WTC11 (cell line): ENCODE measurements around the gene TNFRSF1B. TPM values are rescaled to one million over a fixed set of nuclear protein-coding genes. Genes with fewer than 3 reads are reported as not detected.

ENCODE experiments used
- ATAC-seq: fragments of 200-7000 bp; cut with Tn5 transposase; 2 replicates; pipeline ENCODE4 v1.10.0; 2021; ENCODE audit warnings: mild to moderate bottlenecking, moderate library complexity
- Bru-seq: library from RNA; stranded (reverse); fragments of 400-500 nt; gene quantifications from one replicate; lab custom pipeline; 2021; lab: Mats Ljungman, UMichigan
- CTCF ChIA-PET: fragments of 300-600 bp; sonication (Branson Sonifier 250); formaldehyde crosslinking; loops from one replicate; lab custom pipeline; 2021; ENCODE audit warnings: antibody characterized with exemption; lab: Charles Lee
- POLR2A ChIA-PET: fragments of 350-600 bp; sonication (Branson Sonifier 250); formaldehyde crosslinking; loops from one replicate; lab custom pipeline; 2021; ENCODE audit warnings: antibody characterized with exemption; lab: Charles Lee
- DNase-seq: peaks from one replicate; pipeline ENCODE4 v3.0.0; 2021; ENCODE audit warnings: low spot score
- H3K27ac Mint-ChIP-seq: 2 replicates; pipeline ENCODE4 v1.8.0; 2021; ENCODE audit warnings: mixed read lengths
- H3K27me3 Mint-ChIP-seq: 2 replicates; pipeline ENCODE4 v1.8.0; 2021; ENCODE audit warnings: low read depth, mild to moderate bottlenecking, moderate library complexity, mixed read lengths
- H3K36me3 Mint-ChIP-seq: 2 replicates; pipeline ENCODE4 v1.8.0; 2021; ENCODE audit warnings: mixed read lengths
- H3K4me1 Mint-ChIP-seq: 2 replicates; pipeline ENCODE4 v1.8.0; 2022; ENCODE audit warnings: mixed read lengths
- H3K4me3 Mint-ChIP-seq: 2 replicates; pipeline ENCODE4 v1.8.0; 2021; ENCODE audit warnings: mild to moderate bottlenecking, moderate library complexity, mixed read lengths
- H3K9me3 Mint-ChIP-seq: 2 replicates; pipeline ENCODE4 v1.8.0; 2021; ENCODE audit warnings: mixed read lengths
- ATF1 ChIP-seq: sonication (generic); formaldehyde crosslinking; IDR thresholded peaks from 2 replicates; pipeline ENCODE4 v1.8.1; 2023; ENCODE audit warnings: mild to moderate bottlenecking, moderate library complexity, missing genetic modification reagents
- ESRRA ChIP-seq: sonication (generic); formaldehyde crosslinking; IDR thresholded peaks from 2 replicates; pipeline ENCODE4 v1.8.1; 2022; ENCODE audit warnings: mild to moderate bottlenecking, missing genetic modification reagents, borderline replicate concordance
- FOXJ3 ChIP-seq: sonication (generic); formaldehyde crosslinking; IDR thresholded peaks from 2 replicates; pipeline ENCODE4 v1.9.0; 2021; ENCODE audit warnings: missing genetic modification reagents, mild to moderate bottlenecking, borderline replicate concordance
- GABPB1 ChIP-seq: sonication (generic); formaldehyde crosslinking; IDR thresholded peaks from 2 replicates; pipeline ENCODE4 v1.8.1; 2023; ENCODE audit warnings: mild to moderate bottlenecking, missing genetic modification reagents
- GRHL2 ChIP-seq: fragments of 250-450 bp; sonication (Bioruptor Pico); IDR thresholded peaks from 2 replicates; pipeline ENCODE4 v1.8.0; 2022; ENCODE audit warnings: mild to moderate bottlenecking, moderate library complexity; ENCODE audit not compliant: insufficient replicate concordance, severe bottlenecking
- MYBL2 ChIP-seq: sonication (generic); formaldehyde crosslinking; IDR thresholded peaks from 2 replicates; pipeline ENCODE4 v1.8.1; 2023; ENCODE audit warnings: mild to moderate bottlenecking, moderate library complexity, missing genetic modification reagents
- NFATC4 ChIP-seq: fragments of 250-450 bp; sonication (Bioruptor Pico); IDR thresholded peaks from 2 replicates; pipeline ENCODE4 v1.9.0; 2021; ENCODE audit warnings: mild to moderate bottlenecking
- NFYB ChIP-seq: sonication (generic); formaldehyde crosslinking; conservative IDR thresholded peaks from 2 replicates; pipeline ENCODE4 v1.8.0; 2022; ENCODE audit warnings: low read depth, missing genetic modification reagents
- NR3C1 ChIP-seq: sonication (generic); formaldehyde crosslinking; conservative IDR thresholded peaks from 2 replicates; pipeline ENCODE4 v1.8.1; 2023; ENCODE audit warnings: low read depth, mild to moderate bottlenecking, missing genetic modification reagents
- RORB ChIP-seq: fragments of 250-450 bp; sonication (Bioruptor Pico); IDR thresholded peaks from 2 replicates; pipeline ENCODE4 v1.9.0; 2021; ENCODE audit warnings: mild to moderate bottlenecking
- TCF7 ChIP-seq: sonication (generic); formaldehyde crosslinking; IDR thresholded peaks from 2 replicates; pipeline ENCODE4 v1.8.0; 2022; ENCODE audit warnings: mild to moderate bottlenecking, low read depth, missing genetic modification reagents, moderate library complexity
- TEAD1 ChIP-seq: sonication (generic); formaldehyde crosslinking; IDR thresholded peaks from 2 replicates; pipeline ENCODE4 v1.8.0; 2022; ENCODE audit warnings: mild to moderate bottlenecking, missing genetic modification reagents
- ZNF232 ChIP-seq: sonication (generic); formaldehyde crosslinking; IDR thresholded peaks from 2 replicates; pipeline ENCODE4 v1.8.0; 2022; ENCODE audit warnings: mild to moderate bottlenecking, missing genetic modification reagents
- ZNF263 ChIP-seq: sonication (generic); formaldehyde crosslinking; IDR thresholded peaks from 2 replicates; pipeline ENCODE4 v1.8.1; 2022; ENCODE audit warnings: low read depth, mild to moderate bottlenecking, moderate library complexity, missing genetic modification reagents
- long read RNA-seq, 3 experiments: library from RNA in 1 of 3; library from capped mRNA in 1 of 3; library from polyadenylated mRNA in 1 of 3; unstranded in 2 of 3; stranded (forward) in 1 of 3; transcript quantifications; one replicate each; pipeline ENCODE4 v2.0.0, GENCODE V29; 2021
- total RNA-seq: library from RNA; stranded (reverse); gene quantifications from 3 replicates; pipeline ENCODE4 v1.2.3, GENCODE V29; 2021
- TF ChIP-seq, protein P1 (sequence below): sonication (generic); formaldehyde crosslinking; IDR thresholded peaks from 2 replicates; pipeline ENCODE4 v1.8.1; 2022; ENCODE audit warnings: low read depth, mild to moderate bottlenecking, moderate library complexity, missing genetic modification reagents, borderline replicate concordance
- TF ChIP-seq, protein P2 (sequence below): sonication (generic); formaldehyde crosslinking; IDR thresholded peaks from 2 replicates; pipeline ENCODE4 v1.8.0; 2022; ENCODE audit warnings: mild to moderate bottlenecking, missing genetic modification reagents
- TF ChIP-seq, protein P3 (sequence below): fragments of 250-450 bp; sonication (Bioruptor Pico); IDR thresholded peaks from 2 replicates; pipeline ENCODE4 v1.9.0; 2021; ENCODE audit warnings: mild to moderate bottlenecking
- TF ChIP-seq, protein P4 (sequence below): sonication (generic); formaldehyde crosslinking; IDR thresholded peaks from 2 replicates; pipeline ENCODE4 v1.8.0; 2023; ENCODE audit warnings: missing genetic modification reagents, mild to moderate bottlenecking, borderline replicate concordance
- TF ChIP-seq, protein P5 (sequence below): sonication (generic); formaldehyde crosslinking; IDR thresholded peaks from 2 replicates; pipeline ENCODE4 v1.8.1; 2022; ENCODE audit warnings: mild to moderate bottlenecking, missing genetic modification reagents, moderate library complexity, borderline replicate concordance
- TF ChIP-seq, protein P6 (sequence below): sonication (generic); formaldehyde crosslinking; IDR thresholded peaks from 2 replicates; pipeline ENCODE4 v1.8.1; 2023; ENCODE audit warnings: mild to moderate bottlenecking, missing genetic modification reagents
- TF ChIP-seq, protein P7 (sequence below): sonication (generic); formaldehyde crosslinking; IDR thresholded peaks from 2 replicates; pipeline ENCODE4 v1.8.0; 2023; ENCODE audit warnings: mild to moderate bottlenecking, missing genetic modification reagents
- TF ChIP-seq, protein P8 (sequence below): sonication (generic); formaldehyde crosslinking; IDR thresholded peaks from 2 replicates; pipeline ENCODE4 v1.8.1; 2023; ENCODE audit warnings: mild to moderate bottlenecking, missing genetic modification reagents, moderate library complexity

The TNFRSF1B gene
- 1.6 to 2.7 TPM (median 2.1 TPM) in 3 replicates for total RNA-seq
- percentile 19 among the genes with signal in this experiment for Bru-seq, nascent RNA
- long read RNA-seq, experiment 1, partial matches to known transcripts, result 2 of 10 reads
- long read RNA-seq, experiment 1, other reads (novel, unspliced or antisense), result 4 of 10 reads
- long read RNA-seq, experiment 2, result 0 reads
- long read RNA-seq, experiment 3, result 0 reads

DNA sequence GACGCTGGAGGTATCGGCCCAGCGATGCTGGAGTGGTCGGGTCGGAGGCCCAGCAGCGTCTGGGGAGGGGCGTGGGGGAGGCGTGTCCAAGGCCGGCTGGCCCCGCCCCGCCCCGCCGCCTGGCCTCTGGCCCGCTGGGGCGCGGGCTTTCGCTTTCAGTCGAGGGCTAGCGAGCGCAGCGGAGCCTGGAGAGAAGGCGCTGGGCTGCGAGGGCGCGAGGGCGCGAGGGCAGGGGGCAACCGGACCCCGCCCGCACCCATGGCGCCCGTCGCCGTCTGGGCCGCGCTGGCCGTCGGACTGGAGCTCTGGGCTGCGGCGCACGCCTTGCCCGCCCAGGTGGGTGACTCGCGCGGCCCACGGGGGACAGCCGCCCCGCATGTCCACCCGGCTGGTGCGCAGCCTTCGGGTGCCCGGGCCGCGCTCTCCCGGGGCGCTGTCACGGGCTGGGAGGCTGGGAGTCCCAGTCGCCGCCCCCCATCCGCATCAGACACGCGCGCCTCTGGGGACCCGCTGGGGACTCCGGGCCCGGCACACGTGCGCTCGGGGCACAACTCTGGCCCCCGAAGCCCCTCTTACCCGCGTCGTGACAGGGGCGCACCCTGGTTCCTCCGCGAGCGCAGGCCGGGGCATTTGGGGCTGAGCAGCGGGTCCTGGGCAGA is at the start of gene TNFRSF1B:
TNFRSF1B (plus strand) TSS at position 158 of the 659 bp plus-strand sequence; CDS start at position 259, 101 bp downstream.
- peak; percentile 67 for DNase-seq
- ChIA-PET POLR2A (no interaction called here), CTCF (interaction anchor here (1.0 to 4.7 kb wide), 6 partner anchors 30 to 108 kb away, joined by 3 to 19 read pairs (median 5); no protein-coding TSS in a partner anchor)
- Mint-ChIP-seq H3K4me3 (peak within 1 kb of the TSS; percentile 69), H3K27ac (no peak within 1 kb of the TSS), H3K27me3 (peaks cover 47% of the 10 kb centered on the region), H3K9me3 (no peaks in the 10 kb centered on the region), H3K36me3 (no peaks in the 10 kb centered on the region), H3K4me1 (peaks cover 17% of the 10 kb centered on the region)
- peak; percentile 90 for ATAC-seq
- TF ChIP-seq, protein P1, sequence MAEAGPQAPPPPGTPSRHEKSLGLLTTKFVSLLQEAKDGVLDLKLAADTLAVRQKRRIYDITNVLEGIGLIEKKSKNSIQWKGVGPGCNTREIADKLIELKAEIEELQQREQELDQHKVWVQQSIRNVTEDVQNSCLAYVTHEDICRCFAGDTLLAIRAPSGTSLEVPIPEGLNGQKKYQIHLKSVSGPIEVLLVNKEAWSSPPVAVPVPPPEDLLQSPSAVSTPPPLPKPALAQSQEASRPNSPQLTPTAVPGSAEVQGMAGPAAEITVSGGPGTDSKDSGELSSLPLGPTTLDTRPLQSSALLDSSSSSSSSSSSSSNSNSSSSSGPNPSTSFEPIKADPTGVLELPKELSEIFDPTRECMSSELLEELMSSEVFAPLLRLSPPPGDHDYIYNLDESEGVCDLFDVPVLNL, result peak; percentile 66; the same call in 1 of the 2 replicates
- TF ChIP-seq, protein P2, sequence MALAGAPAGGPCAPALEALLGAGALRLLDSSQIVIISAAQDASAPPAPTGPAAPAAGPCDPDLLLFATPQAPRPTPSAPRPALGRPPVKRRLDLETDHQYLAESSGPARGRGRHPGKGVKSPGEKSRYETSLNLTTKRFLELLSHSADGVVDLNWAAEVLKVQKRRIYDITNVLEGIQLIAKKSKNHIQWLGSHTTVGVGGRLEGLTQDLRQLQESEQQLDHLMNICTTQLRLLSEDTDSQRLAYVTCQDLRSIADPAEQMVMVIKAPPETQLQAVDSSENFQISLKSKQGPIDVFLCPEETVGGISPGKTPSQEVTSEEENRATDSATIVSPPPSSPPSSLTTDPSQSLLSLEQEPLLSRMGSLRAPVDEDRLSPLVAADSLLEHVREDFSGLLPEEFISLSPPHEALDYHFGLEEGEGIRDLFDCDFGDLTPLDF, result peak; percentile 60; the same call in 1 of the 2 replicates
- TF ChIP-seq, protein P3, sequence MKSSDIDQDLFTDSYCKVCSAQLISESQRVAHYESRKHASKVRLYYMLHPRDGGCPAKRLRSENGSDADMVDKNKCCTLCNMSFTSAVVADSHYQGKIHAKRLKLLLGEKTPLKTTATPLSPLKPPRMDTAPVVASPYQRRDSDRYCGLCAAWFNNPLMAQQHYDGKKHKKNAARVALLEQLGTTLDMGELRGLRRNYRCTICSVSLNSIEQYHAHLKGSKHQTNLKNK (CRISPR knock-in tag), result no peak
- TF ChIP-seq ZNF263 (peak; percentile 46; the same call in 1 of the 2 replicates), RORB (CRISPR knock-in tag) (no peak), ESRRA (peak; percentile 76; the same call in 1 of the 2 replicates), ATF1 (CRISPR knock-in tag) (0 out of 2 replicates have a peak, but pooled peaks have one; percentile 75), NR3C1 (CRISPR knock-in tag) (no peak), MYBL2 (CRISPR knock-in tag) (peak; percentile 86; the same call in 1 of the 2 replicates), TCF7 (CRISPR knock-in tag) (no peak), TEAD1 (CRISPR knock-in tag) (peak; percentile 93), NFYB (CRISPR knock-in tag) (no peak; the same call in 1 of the 2 replicates), ZNF232 (CRISPR knock-in tag) (peak; percentile 94), NFATC4 (no peak), GRHL2 (no peak), FOXJ3 (CRISPR knock-in tag) (no peak), GABPB1 (no peak)
- TF ChIP-seq, protein P4, sequence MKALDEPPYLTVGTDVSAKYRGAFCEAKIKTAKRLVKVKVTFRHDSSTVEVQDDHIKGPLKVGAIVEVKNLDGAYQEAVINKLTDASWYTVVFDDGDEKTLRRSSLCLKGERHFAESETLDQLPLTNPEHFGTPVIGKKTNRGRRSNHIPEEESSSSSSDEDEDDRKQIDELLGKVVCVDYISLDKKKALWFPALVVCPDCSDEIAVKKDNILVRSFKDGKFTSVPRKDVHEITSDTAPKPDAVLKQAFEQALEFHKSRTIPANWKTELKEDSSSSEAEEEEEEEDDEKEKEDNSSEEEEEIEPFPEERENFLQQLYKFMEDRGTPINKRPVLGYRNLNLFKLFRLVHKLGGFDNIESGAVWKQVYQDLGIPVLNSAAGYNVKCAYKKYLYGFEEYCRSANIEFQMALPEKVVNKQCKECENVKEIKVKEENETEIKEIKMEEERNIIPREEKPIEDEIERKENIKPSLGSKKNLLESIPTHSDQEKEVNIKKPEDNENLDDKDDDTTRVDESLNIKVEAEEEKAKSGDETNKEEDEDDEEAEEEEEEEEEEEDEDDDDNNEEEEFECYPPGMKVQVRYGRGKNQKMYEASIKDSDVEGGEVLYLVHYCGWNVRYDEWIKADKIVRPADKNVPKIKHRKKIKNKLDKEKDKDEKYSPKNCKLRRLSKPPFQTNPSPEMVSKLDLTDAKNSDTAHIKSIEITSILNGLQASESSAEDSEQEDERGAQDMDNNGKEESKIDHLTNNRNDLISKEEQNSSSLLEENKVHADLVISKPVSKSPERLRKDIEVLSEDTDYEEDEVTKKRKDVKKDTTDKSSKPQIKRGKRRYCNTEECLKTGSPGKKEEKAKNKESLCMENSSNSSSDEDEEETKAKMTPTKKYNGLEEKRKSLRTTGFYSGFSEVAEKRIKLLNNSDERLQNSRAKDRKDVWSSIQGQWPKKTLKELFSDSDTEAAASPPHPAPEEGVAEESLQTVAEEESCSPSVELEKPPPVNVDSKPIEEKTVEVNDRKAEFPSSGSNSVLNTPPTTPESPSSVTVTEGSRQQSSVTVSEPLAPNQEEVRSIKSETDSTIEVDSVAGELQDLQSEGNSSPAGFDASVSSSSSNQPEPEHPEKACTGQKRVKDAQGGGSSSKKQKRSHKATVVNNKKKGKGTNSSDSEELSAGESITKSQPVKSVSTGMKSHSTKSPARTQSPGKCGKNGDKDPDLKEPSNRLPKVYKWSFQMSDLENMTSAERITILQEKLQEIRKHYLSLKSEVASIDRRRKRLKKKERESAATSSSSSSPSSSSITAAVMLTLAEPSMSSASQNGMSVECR, result peak; percentile 86; the same call in 1 of the 2 replicates
- TF ChIP-seq, protein P5, sequence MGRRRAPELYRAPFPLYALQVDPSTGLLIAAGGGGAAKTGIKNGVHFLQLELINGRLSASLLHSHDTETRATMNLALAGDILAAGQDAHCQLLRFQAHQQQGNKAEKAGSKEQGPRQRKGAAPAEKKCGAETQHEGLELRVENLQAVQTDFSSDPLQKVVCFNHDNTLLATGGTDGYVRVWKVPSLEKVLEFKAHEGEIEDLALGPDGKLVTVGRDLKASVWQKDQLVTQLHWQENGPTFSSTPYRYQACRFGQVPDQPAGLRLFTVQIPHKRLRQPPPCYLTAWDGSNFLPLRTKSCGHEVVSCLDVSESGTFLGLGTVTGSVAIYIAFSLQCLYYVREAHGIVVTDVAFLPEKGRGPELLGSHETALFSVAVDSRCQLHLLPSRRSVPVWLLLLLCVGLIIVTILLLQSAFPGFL (CRISPR knock-in tag), result no peak
- TF ChIP-seq, protein P6, sequence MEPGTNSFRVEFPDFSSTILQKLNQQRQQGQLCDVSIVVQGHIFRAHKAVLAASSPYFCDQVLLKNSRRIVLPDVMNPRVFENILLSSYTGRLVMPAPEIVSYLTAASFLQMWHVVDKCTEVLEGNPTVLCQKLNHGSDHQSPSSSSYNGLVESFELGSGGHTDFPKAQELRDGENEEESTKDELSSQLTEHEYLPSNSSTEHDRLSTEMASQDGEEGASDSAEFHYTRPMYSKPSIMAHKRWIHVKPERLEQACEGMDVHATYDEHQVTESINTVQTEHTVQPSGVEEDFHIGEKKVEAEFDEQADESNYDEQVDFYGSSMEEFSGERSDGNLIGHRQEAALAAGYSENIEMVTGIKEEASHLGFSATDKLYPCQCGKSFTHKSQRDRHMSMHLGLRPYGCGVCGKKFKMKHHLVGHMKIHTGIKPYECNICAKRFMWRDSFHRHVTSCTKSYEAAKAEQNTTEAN (CRISPR knock-in tag), result peak; percentile 77; the same call in 1 of the 2 replicates
- TF ChIP-seq, protein P7, sequence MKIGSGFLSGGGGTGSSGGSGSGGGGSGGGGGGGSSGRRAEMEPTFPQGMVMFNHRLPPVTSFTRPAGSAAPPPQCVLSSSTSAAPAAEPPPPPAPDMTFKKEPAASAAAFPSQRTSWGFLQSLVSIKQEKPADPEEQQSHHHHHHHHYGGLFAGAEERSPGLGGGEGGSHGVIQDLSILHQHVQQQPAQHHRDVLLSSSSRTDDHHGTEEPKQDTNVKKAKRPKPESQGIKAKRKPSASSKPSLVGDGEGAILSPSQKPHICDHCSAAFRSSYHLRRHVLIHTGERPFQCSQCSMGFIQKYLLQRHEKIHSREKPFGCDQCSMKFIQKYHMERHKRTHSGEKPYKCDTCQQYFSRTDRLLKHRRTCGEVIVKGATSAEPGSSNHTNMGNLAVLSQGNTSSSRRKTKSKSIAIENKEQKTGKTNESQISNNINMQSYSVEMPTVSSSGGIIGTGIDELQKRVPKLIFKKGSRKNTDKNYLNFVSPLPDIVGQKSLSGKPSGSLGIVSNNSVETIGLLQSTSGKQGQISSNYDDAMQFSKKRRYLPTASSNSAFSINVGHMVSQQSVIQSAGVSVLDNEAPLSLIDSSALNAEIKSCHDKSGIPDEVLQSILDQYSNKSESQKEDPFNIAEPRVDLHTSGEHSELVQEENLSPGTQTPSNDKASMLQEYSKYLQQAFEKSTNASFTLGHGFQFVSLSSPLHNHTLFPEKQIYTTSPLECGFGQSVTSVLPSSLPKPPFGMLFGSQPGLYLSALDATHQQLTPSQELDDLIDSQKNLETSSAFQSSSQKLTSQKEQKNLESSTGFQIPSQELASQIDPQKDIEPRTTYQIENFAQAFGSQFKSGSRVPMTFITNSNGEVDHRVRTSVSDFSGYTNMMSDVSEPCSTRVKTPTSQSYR (CRISPR knock-in tag), result 0 out of 2 replicates have a peak, but pooled peaks have one; percentile 21
- TF ChIP-seq, protein P8, sequence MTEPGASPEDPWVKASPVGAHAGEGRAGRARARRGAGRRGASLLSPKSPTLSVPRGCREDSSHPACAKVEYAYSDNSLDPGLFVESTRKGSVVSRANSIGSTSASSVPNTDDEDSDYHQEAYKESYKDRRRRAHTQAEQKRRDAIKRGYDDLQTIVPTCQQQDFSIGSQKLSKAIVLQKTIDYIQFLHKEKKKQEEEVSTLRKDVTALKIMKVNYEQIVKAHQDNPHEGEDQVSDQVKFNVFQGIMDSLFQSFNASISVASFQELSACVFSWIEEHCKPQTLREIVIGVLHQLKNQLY (CRISPR knock-in tag), result 0 out of 2 replicates have a peak, but pooled peaks have one; percentile 66
